Coronary artery (tissue), 2 donors: Measurements from ENCODE around the gene TMED4.
"Not testable (repeated sequence)": the region's sequence is repeated elsewhere in the genome, so short reads cannot be mapped to it uniquely, and the experiment has no call there.

ENCODE experiments used
- DNase-seq: peaks from one replicate; pipeline ENCODE4 v3.0.0-alpha.2; 2017; ENCODE audit warnings: low spot score
- H3K27ac ChIP-seq, 2 donors: fragments of 200-600 bp; sonication (generic); one replicate each; pipeline ENCODE4 v1.5.1; 2016 to 2019
- H3K4me3 ChIP-seq: fragments of 200-600 bp; sonication (generic); 2 replicates; pipeline ENCODE4 v1.5.1; 2016; ENCODE audit warnings: mild to moderate bottlenecking, moderate library complexity
- TF ChIP-seq, protein P1 (sequence below): fragments of 200-600 bp; sonication (generic); IDR thresholded peaks from one replicate; pipeline ENCODE4 v1.5.1; 2019; ENCODE audit warnings: antibody characterized with exemption

The TMED4 gene

DNA sequence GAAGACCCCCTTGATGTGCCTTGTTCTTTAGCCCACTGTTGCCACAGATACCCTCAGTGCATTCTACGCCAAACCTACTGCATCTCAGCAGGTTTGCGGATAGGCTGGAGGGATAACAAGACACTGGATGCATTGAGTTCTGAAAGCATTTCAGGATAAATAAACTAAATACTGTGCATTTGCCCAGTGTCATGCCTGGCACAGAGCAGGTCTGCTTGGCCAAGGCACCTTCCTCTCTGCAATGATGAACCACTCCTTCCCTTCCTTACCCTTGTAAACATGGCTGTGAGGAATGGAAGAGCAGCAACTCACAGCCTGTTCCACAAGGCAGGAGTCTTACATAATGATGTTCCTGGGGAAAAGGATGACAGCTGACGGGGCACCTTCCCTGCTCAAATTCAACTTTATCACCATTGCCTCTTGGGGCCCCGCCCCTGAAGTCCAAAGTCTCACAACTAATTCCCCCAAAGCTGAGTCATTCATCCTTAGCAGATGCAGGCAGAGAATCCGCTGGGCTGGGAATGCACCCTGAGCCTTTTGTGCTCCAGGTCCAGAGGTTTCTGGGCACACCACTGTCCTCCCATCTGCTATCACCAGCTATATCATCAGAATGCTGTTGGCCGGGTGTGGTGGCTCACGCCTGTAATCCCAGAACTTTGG lies 19.9 kb downstream of the TMED4 start:
- DNase-seq, result no peak
- TF ChIP-seq, protein P1, sequence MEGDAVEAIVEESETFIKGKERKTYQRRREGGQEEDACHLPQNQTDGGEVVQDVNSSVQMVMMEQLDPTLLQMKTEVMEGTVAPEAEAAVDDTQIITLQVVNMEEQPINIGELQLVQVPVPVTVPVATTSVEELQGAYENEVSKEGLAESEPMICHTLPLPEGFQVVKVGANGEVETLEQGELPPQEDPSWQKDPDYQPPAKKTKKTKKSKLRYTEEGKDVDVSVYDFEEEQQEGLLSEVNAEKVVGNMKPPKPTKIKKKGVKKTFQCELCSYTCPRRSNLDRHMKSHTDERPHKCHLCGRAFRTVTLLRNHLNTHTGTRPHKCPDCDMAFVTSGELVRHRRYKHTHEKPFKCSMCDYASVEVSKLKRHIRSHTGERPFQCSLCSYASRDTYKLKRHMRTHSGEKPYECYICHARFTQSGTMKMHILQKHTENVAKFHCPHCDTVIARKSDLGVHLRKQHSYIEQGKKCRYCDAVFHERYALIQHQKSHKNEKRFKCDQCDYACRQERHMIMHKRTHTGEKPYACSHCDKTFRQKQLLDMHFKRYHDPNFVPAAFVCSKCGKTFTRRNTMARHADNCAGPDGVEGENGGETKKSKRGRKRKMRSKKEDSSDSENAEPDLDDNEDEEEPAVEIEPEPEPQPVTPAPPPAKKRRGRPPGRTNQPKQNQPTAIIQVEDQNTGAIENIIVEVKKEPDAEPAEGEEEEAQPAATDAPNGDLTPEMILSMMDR, result no peak
- H3K27ac ChIP-seq, result no peak overlapping the region

DNA sequence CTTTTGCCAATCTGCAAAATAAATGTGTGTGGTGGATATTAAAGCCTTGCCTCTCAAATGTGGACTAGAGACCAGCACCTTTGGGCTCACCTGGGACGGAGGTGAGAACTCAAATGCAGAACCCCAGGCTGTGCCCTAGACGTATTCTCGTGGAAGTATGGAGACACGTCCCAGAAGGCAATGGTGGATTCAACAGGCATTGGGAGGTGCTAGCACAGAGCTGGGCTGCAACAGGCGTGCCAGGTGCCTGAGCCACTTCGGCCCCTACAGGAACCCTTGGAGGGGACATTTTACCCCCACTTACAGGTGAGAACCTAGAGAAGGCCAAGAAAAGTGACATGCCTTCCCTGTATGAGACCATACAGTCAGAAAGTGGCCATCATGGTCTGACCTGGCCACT lies 20.6 kb downstream of the TMED4 start:
- no peak overlapping the region for H3K27ac ChIP-seq
- TF ChIP-seq, protein P1, result no peak
- no peak overlapping the region for H3K4me3 ChIP-seq
- DNase-seq, result no peak

More for the DNA sequence above, 19.9 kb downstream of the TMED4 start:
- H3K4me3 ChIP-seq, result no peak overlapping the region

DNA sequence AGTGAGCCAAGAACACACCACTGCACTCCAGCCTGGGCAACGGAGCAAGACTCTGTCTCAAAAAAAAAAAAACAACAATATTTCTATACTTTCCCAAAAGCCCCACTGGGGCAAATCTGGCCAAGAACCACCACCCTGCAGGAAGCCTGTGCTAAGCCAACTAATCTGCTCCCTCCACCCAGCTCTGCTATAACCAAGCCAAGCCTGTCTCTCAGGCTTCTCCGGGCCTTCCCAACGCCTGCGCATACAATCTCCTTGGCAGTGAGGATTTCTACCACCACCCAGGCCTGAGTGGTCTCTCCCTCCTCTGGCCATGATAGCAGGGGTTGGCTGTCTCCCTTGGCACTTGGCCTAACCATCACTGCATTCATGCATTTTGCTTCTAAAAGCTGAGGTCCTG lies 22.5 kb downstream of the TMED4 start:
- no peak overlapping the region for H3K27ac ChIP-seq
- TF ChIP-seq, protein P1, result no peak
- no peak overlapping the region for H3K4me3 ChIP-seq
- DNase-seq, result peak; percentile 59

DNA sequence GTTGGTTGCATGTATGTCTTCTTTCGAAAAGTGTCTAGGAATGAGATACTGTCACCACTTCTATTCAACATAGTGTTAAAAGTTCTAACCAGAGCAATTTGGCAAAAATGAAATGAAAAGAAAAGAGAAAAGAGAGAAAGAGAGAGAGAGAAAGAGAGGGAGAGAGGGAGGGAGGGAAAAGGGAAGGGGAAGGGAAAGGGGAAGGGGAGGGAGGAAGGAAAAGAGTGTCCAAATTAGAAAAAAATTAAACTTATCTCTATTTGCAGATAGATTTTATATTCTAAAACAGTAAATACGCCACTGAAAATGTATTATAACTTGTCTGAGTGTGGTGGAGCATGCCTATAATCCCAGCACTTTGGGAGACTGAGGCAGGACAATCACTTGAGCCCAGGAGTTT lies 24.5 kb downstream of the TMED4 start:
- DNase-seq, result no peak
- TF ChIP-seq, protein P1, result no peak
- no peak overlapping the region for H3K4me3 ChIP-seq
- no peak overlapping the region for H3K27ac ChIP-seq

DNA sequence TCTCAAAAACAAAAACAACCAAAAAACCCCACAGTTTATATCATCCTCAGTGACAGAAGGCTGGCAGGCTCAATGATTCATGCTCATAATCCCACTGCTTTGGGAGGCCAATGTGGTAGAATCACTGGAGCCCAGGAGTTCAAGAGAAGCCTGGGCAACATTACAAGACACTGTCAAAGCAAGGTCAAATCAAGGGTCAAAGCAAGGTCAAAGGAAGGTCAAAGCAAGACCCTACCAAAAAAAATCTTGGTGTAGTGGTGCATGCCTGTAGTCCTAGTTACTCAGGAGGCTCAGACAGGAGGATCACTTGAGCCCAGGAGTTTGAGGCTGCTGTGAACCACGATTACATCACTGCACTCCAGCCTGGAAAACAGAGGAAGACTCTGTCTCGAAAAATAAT lies 26.7 kb downstream of the TMED4 start:
- TF ChIP-seq, protein P1, result no peak

DNA sequence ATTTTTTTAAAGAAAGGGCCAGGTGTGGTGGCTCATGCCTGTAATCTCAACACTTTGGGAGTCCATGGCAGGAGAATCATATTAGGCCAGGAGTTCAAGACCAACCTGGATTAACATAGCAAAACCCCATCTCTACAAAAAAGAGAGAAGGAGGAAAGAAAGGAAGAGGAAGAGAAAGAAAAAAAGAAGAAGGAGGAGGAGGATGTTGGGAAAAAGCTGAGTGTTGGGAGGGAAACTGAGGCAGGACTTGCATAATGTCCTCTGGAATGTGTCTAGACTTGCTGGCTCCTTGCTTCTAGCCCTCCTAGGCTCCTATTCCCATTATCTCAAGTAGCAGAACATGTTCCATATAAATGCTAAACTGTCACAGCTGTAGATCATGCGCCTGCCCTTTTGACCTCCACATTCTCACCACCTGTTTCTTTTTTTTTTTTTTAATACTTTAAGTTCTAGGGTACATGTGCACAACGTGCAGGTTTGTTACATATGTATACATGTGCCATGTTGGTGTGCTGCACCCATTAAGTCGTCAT lies 29.5 kb downstream of the TMED4 start:
- H3K4me3 ChIP-seq, DNase-seq, H3K27ac ChIP-seq: not testable (repeated sequence)

More for the DNA sequence above, 26.7 kb downstream of the TMED4 start:
- no peak for DNase-seq
- Histone ChIP-seq H3K27ac (no peak overlapping the region), H3K4me3 (no peak overlapping the region)

GRCh38 chr7:44549457-44549856 lies 32.6 kb downstream of the TMED4 start:
- Histone ChIP-seq H3K27ac (no peak overlapping the region), H3K4me3 (no peak overlapping the region)
- TF ChIP-seq, protein P1, result no peak
- no peak for DNase-seq
